Small intestine (tissue), 7 donors: ENCODE measurements around the gene GXYLT2. TPM values are rescaled to one million over a fixed set of nuclear protein-coding genes. Genes with fewer than 3 reads are reported as not detected.

Experiments
- DNase-seq, 2 donors: peaks; one replicate each; pipeline versions ENCODE4 v3.0.0 to v3.0.0-alpha.2; 2013
- FAIRE-seq: peaks from 2 replicates; lab custom pipeline; 2012; peaks lifted over from hg19 to GRCh38; lab: Jason Lieb, UNC
- H3K27ac ChIP-seq, 3 donors: one replicate each; pipeline ENCODE4 v1.5.1; 2013; ENCODE audit warnings: low read length in 2 of 3, mild to moderate bottlenecking in 2 of 3, control low read depth in 1 of 3, inconsistent platforms in 1 of 3, low read depth in 1 of 3, moderate library complexity in 1 of 3
- H3K27me3 ChIP-seq, 3 donors: one replicate each; pipeline ENCODE4 v1.6.1; 2013; ENCODE audit warnings: low read length in 3 of 3, inconsistent platforms in 1 of 3; ENCODE audit not compliant: control insufficient read depth in 3 of 3, insufficient read depth in 3 of 3
- H3K36me3 ChIP-seq, 3 donors: one replicate each; pipeline ENCODE4 v1.6.1; 2013; ENCODE audit warnings: low read length in 3 of 3, inconsistent platforms in 1 of 3, low read depth in 1 of 3, mild to moderate bottlenecking in 1 of 3, moderate library complexity in 1 of 3; ENCODE audit not compliant: control insufficient read depth in 3 of 3, insufficient read depth in 2 of 3
- H3K4me1 ChIP-seq, 3 donors: one replicate each; pipeline ENCODE4 v1.6.1; 2013; ENCODE audit warnings: low read length in 2 of 3, inconsistent platforms in 1 of 3, low read depth in 1 of 3, mild to moderate bottlenecking in 1 of 3, moderate library complexity in 1 of 3; ENCODE audit not compliant: control insufficient read depth in 3 of 3, insufficient read depth in 2 of 3
- H3K4me3 ChIP-seq, 3 donors: one replicate each; pipeline ENCODE4 v1.5.1; 2013; ENCODE audit warnings: low read length in 3 of 3, control low read depth in 1 of 3, inconsistent platforms in 1 of 3, low read depth in 1 of 3, mild to moderate bottlenecking in 1 of 3, moderate library complexity in 1 of 3
- H3K9me3 ChIP-seq, 2 donors: one replicate each; pipeline ENCODE4 v1.6.1; 2013; ENCODE audit warnings: low read depth in 1 of 2, low read length in 1 of 2; ENCODE audit not compliant: control insufficient read depth in 2 of 2, insufficient read depth in 1 of 2
- WGBS, 3 donors: extraction: QIAGEN DNeasy Blood & Tissue Kit; methylation state at CpG; one replicate each; pipeline ENCODE4 v1.1.7; 2013; 5-methylcytosine and 5-hydroxymethylcytosine counted together
- polyA plus RNA-seq, 4 donors: library from polyadenylated mRNA; stranded (reverse) in 3 of 4; unstranded in 1 of 4; fragments of 200-250 nt in 3 of 4; fragments of 120-200 nt in 1 of 4; gene quantifications; one replicate each; pipeline versions ENCODE4 v1.2.1 to v1.2.3, GENCODE V29; 2013
- donor health status: healthy with polysubstance abuse.
- donor health status: control.
- donor health status: control.
- donor health status: Bipolar disorder and iron deficiency.
- donor health status: healthy.

The GXYLT2 gene
- polyA plus RNA-seq, 4 donors, result 0.48 to 3.2 (median 0.54) TPM; not detected in 1

DNA sequence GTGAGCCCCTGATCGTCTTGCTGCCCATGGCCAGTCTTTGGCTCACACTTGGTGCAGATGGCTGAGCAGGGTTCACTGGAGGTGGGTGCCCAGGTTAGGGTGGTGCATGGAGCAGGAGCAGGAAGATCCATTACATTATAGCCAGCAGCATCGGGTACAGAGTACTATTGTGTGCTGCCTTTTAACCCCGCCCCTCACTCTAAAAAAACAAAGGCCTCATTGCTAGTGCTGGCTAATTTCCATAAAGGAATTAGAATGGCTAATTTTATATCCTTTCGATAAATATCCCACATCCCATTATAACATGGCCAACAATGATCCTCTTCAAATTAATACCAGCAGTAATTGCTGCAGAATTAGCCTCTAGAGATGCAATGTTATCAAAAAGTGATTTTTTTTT is 63.0 kb downstream of the GXYLT2 start:
- WGBS, 3 donors, result 21 to 45% (median 39%) methylated on average over 4 of the region's 4 CpGs
- H3K4me3 ChIP-seq, result no peak overlapping the region

GRCh38 chr3:72951259-72951722 is 63.4 kb downstream of the GXYLT2 start:
- H3K9me3 ChIP-seq, result no peaks in the 10 kb centered on the region
- no peaks in the 10 kb centered on the region for H3K27me3 ChIP-seq
- DNase-seq (no peak), FAIRE-seq (no peak)
- no peaks in the 10 kb centered on the region for H3K36me3 ChIP-seq
- H3K4me3 ChIP-seq, result no peak overlapping the region
- peaks cover 2 to 26% (median 2%) of the 10 kb centered on the region in 3 donors for H3K4me1 ChIP-seq
- H3K27ac ChIP-seq, result no peak overlapping the region
- 62 to 70% (median 68%) methylated on average over 6 of the region's 6 CpGs for WGBS, 3 donors

More for the DNA sequence above, 63.0 kb downstream of the GXYLT2 start:
- H3K4me1 ChIP-seq, result peaks cover 2 to 26% (median 2%) of the 10 kb centered on the region in 3 donors
- no peak for DNase-seq
- no peaks in the 10 kb centered on the region for H3K27me3 ChIP-seq
- no peaks in the 10 kb centered on the region for H3K36me3 ChIP-seq
- H3K27ac ChIP-seq, result no peak overlapping the region
- H3K9me3 ChIP-seq, result no peaks in the 10 kb centered on the region
- no peak for FAIRE-seq

DNA sequence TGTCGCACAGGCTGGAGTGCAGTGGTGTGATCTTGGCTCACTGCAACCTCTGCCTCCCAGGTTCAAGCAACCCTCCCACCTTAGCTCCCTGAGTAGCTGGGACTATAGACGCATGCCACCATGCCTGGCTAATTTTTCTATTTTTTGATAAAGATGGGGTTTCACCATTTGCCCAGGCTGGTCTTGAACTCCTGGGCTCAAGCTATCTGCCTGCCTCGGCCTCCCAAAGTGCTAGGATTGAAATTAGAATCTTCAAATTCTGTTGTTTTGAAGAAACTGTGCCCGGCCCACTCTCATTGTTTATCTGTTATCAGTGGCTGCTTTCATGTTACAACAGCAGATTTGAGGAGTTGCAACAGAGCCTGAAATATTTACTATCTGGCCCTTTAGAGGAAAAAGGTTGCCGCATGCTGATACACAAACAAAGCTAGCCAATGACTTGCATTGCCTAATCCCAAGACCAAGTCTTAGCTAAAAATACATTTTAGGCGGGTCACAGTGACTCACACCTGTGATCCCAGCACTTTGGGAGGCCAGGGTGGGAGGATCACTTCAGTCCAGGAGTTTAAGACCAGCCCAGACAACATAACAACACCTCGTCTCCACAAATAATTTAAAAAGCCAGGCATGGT is 65.6 kb downstream of the GXYLT2 start:
- H3K27ac ChIP-seq, result no peak overlapping the region
- FAIRE-seq, result no peak
- 84 to 87% (median 84%) methylated on average over 7 of the region's 7 CpGs for WGBS, 3 donors

GRCh38 chr3:72957297-72957696 is 69.5 kb downstream of the GXYLT2 start:
- Histone ChIP-seq H3K27me3 (no peaks in the 10 kb centered on the region), H3K4me3 (no peak overlapping the region), H3K36me3 (no peaks in the 10 kb centered on the region), H3K4me1 (peaks cover 3 to 34% (median 7%) of the 10 kb centered on the region in 3 donors), H3K27ac (peak overlapping the region in 1 of 3 donors; percentile 30), H3K9me3 (no peaks in the 10 kb centered on the region)
- WGBS, 3 donors, result 35 to 71% (median 54%) methylated on average over 8 of the region's 8 CpGs
- no peak for FAIRE-seq
- peak; percentile 78 to 79 for DNase-seq

More for the DNA sequence above, 65.6 kb downstream of the GXYLT2 start:
- no peak for DNase-seq
- no peaks in the 10 kb centered on the region for H3K9me3 ChIP-seq
- no peaks in the 10 kb centered on the region for H3K27me3 ChIP-seq
- H3K4me1 ChIP-seq, result peaks cover 2 to 24% (median 2%) of the 10 kb centered on the region in 3 donors
- no peaks in the 10 kb centered on the region for H3K36me3 ChIP-seq
- H3K4me3 ChIP-seq, result no peak overlapping the region

DNA sequence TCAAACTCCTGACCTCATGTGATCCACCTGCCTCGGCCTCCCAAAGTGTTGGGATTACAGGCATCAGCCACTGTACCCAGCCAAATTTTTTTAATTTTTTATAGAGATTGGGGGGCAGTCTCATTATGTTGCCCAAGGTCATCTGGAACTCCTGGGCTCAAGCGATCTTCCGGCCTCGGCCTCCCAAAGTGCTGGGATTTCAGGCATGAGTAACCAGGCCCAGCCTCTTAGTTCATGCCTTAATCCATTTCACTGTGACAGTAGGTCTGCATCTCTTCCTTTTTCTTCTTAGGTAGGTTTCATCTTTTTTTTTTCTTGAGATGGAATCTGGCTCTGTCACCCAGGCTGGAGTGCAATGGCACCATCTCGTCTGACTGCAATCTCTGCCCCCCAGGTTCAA is 71.5 kb downstream of the GXYLT2 start:
- Histone ChIP-seq H3K4me1 (peaks cover 3 to 35% (median 7%) of the 10 kb centered on the region in 3 donors), H3K9me3 (no peaks in the 10 kb centered on the region), H3K4me3 (no peak overlapping the region), H3K27me3 (no peaks in the 10 kb centered on the region), H3K36me3 (no peaks in the 10 kb centered on the region), H3K27ac (peak overlapping the region in 1 of 3 donors; percentile 23)
- DNase-seq (no peak), FAIRE-seq (no peak)
- WGBS, 3 donors, result 96 to 100% (median 99%) methylated on average over 5 of the region's 5 CpGs

DNA sequence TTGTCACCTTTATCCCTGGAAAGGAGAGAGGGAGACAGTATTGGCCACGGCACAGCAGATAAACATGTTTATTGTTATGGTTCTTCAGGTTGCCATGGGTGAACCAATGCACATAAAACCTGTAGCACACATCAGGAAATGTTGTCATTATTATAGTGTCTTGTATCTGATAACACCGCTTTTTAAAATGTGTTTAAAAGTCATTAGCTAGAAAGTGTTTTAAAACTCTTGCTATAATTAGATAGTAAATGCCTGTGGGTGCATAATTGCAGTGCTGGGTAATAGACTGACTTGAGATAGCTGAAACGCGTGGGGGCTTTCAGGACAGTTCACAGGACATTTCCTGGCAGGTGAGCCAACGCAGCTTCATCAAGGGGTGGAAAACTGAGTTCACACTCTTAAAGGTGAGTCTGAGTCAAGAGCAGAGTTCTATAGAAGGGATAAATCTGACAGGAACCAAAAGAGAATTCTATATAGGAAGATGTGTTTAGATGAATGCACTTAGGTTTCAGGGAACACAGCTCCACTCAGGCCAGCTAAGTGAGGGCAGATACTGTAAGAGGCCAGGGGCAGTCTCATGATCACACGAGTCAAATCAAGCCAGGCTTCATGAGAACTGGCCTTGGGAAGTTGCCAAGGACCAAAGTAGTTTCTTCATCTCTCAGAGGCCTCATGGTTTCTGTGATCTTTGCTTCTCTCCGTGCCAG is 73.1 kb downstream of the GXYLT2 start:
- Histone ChIP-seq H3K4me1 (peaks cover 3 to 35% (median 7%) of the 10 kb centered on the region in 3 donors), H3K27ac (peak overlapping the region; percentile 8 to 79 (median 68)), H3K4me3 (no peak overlapping the region), H3K27me3 (no peaks in the 10 kb centered on the region), H3K9me3 (no peaks in the 10 kb centered on the region), H3K36me3 (no peaks in the 10 kb centered on the region)
- DNase-seq, result peak; percentile 90
- 20 to 46% (median 25%) methylated on average over 7 of the region's 7 CpGs for WGBS, 3 donors
- FAIRE-seq, result no peak

- Histone ChIP-seq H3K27me3 (no peaks in the 10 kb centered on the region), H3K4me1 (peaks cover 3 to 35% (median 7%) of the 10 kb centered on the region in 3 donors), H3K4me3 (no peak overlapping the region), H3K27ac (peak overlapping the region in 1 of 3 donors; percentile 68), H3K36me3 (no peaks in the 10 kb centered on the region), H3K9me3 (no peaks in the 10 kb centered on the region)
- DNase-seq (peak; percentile 33 to 48), FAIRE-seq (no peak)
- 32 to 53% (median 42%) methylated on average over 4 of the region's 4 CpGs for WGBS, 3 donors
Measured at GRCh38 chr3:72961752-72962151, 73.9 kb downstream of the GXYLT2 start.

DNA sequence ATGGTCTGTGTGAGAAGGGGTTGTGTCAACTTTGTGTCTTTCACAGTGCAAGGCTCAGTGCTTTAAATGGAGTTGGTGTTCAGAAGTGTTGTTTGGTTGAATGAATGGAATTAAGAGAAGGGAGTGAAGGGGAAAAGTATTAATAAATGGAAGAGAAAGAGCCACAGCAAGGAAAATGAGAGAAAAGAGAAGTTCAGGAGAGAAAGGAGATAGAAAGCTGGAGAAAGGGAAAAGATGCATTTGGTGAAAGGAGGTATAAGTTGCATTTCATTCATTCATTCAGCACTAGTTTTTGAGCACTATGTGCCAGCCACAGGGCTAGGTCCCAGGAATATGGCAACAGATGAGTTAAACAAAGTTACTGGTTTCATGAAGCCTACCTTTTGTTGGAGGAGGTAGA is 74.5 kb downstream of the GXYLT2 start:
- Histone ChIP-seq H3K36me3 (no peaks in the 10 kb centered on the region), H3K27me3 (no peaks in the 10 kb centered on the region), H3K9me3 (no peaks in the 10 kb centered on the region), H3K27ac (peak overlapping the region in 1 of 3 donors; percentile 68), H3K4me1 (peaks cover 3 to 35% (median 7%) of the 10 kb centered on the region in 3 donors), H3K4me3 (no peak overlapping the region)
- DNase-seq (no peak), FAIRE-seq (no peak)
